ENCODE measurements around the gene DENND5A.

DNA sequence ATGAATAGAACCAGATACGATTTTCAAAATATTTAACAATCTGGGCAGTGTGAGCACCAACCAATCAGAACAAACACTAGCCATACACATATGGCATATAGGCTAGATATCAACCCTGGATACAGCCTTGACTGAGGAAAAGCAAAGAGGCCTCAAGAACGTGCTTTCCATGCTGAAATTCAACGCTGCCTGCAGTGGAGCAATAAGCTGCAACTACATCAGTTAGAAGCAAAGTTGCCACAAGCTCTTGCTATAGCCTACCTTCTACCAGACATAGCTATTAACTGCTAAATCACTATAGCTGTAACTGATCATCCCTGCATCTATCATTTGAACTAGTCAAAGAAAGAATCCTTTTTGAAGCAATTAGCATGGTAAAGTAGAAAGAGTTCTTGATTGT is 42.5 kb downstream of the DENND5A start:
- TF ChIP-seq, protein P1, sequence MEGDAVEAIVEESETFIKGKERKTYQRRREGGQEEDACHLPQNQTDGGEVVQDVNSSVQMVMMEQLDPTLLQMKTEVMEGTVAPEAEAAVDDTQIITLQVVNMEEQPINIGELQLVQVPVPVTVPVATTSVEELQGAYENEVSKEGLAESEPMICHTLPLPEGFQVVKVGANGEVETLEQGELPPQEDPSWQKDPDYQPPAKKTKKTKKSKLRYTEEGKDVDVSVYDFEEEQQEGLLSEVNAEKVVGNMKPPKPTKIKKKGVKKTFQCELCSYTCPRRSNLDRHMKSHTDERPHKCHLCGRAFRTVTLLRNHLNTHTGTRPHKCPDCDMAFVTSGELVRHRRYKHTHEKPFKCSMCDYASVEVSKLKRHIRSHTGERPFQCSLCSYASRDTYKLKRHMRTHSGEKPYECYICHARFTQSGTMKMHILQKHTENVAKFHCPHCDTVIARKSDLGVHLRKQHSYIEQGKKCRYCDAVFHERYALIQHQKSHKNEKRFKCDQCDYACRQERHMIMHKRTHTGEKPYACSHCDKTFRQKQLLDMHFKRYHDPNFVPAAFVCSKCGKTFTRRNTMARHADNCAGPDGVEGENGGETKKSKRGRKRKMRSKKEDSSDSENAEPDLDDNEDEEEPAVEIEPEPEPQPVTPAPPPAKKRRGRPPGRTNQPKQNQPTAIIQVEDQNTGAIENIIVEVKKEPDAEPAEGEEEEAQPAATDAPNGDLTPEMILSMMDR (IDR thresholded peaks at IDR 0.05; ENCODE audit: low read depth, low read length, missing input control) = no peak
- TF ChIP-seq JUND (IDR thresholded peaks at IDR 0.05) = no peak
- no peak for TF ChIP-seq TAF1 (conservative IDR thresholded peaks at IDR 0.05)
- no peak for TF ChIP-seq YY1 (IDR thresholded peaks at IDR 0.05)
- no peak for TF ChIP-seq SP1 (IDR thresholded peaks at IDR 0.05)
- TF ChIP-seq, protein P2, sequence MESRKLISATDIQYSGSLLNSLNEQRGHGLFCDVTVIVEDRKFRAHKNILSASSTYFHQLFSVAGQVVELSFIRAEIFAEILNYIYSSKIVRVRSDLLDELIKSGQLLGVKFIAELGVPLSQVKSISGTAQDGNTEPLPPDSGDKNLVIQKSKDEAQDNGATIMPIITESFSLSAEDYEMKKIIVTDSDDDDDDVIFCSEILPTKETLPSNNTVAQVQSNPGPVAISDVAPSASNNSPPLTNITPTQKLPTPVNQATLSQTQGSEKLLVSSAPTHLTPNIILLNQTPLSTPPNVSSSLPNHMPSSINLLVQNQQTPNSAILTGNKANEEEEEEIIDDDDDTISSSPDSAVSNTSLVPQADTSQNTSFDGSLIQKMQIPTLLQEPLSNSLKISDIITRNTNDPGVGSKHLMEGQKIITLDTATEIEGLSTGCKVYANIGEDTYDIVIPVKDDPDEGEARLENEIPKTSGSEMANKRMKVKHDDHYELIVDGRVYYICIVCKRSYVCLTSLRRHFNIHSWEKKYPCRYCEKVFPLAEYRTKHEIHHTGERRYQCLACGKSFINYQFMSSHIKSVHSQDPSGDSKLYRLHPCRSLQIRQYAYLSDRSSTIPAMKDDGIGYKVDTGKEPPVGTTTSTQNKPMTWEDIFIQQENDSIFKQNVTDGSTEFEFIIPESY (IDR thresholded peaks at IDR 0.05) = no peak
- TF ChIP-seq, protein P3, sequence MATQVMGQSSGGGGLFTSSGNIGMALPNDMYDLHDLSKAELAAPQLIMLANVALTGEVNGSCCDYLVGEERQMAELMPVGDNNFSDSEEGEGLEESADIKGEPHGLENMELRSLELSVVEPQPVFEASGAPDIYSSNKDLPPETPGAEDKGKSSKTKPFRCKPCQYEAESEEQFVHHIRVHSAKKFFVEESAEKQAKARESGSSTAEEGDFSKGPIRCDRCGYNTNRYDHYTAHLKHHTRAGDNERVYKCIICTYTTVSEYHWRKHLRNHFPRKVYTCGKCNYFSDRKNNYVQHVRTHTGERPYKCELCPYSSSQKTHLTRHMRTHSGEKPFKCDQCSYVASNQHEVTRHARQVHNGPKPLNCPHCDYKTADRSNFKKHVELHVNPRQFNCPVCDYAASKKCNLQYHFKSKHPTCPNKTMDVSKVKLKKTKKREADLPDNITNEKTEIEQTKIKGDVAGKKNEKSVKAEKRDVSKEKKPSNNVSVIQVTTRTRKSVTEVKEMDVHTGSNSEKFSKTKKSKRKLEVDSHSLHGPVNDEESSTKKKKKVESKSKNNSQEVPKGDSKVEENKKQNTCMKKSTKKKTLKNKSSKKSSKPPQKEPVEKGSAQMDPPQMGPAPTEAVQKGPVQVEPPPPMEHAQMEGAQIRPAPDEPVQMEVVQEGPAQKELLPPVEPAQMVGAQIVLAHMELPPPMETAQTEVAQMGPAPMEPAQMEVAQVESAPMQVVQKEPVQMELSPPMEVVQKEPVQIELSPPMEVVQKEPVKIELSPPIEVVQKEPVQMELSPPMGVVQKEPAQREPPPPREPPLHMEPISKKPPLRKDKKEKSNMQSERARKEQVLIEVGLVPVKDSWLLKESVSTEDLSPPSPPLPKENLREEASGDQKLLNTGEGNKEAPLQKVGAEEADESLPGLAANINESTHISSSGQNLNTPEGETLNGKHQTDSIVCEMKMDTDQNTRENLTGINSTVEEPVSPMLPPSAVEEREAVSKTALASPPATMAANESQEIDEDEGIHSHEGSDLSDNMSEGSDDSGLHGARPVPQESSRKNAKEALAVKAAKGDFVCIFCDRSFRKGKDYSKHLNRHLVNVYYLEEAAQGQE (IDR thresholded peaks at IDR 0.05) = no peak

Measured in liver (tissue), 3 donors.